Stimulated activated CD8-positive, alpha-beta memory T cell treated with anti-CD3 and anti-CD28 coated beads, Interleukin-4, amount 100 ng/mL, for 4 hours (primary cell): ENCODE data around the gene AFDN.

Experiments used
- DNase-seq, 2 donors: peaks; one replicate each; pipeline ENCODE4 v3.0.0-alpha.2; 2020; ENCODE audit warnings: low read depth in 2 of 2, low spot score in 1 of 2

Gene AFDN

GRCh38 chr6:167860550-167861226 is 34.0 kb downstream of the AFDN start:
- no peak for DNase-seq

DNA sequence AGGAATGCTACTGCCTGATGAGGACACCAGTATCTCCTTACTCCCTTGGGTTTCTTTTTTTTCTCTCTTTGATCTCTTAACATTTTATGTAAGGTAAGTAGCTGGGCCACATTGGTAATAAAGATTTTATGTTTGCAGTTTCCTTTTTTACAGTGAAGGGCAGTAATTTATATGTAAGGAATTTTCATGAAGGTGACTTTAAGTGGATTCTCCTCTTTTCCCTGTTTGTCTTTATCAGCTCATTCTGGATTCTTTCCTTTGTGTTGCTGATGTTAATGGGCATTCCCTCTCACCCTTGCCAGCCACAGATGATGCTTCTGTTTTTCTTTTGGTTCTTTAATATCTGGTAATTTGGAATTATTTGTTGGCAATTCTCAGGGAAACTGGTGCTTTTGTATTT is 34.7 kb downstream of the AFDN start:
- no peak for DNase-seq

GRCh38 chr6:167863897-167864296 is 37.2 kb downstream of the AFDN start:
- DNase-seq = no peak

DNA sequence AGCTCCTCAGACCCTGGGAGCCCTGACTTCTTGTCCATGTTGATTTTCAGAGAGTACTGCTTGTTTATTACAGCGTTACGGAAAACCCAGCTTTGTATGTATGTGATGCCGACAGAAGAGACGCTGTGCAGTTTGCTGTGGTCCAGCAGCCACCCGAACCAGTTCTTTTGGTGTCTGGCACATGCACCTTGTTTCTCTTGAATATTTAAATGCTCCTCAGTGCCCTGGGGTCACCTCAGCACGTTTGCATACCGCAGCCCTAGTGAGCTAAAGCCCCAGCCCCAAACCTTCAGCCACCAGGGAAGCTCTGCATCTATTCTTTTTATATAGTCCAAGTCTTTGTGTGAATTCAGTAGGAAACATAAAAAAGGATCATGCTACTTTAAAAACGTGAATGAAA is 39.9 kb downstream of the AFDN start:
- DNase-seq = no peak

DNA sequence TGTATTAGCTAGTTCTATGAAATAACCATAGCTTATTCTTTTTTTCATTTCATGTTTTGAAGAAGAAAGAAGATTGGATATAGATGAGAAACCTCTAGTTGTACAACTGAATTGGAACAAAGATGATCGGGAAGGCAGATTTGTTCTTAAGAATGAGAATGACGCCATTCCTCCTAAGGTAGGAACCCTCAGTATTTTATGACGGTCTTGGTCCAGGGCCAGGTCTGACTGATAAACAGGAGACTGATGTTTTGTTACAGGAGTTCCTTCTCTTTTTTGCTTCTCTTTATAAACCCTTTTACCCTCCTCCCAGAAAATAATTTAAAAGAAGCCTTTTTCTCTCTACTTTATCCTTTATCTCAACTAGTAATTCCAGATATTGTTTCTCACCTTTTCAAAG is 43.6 kb downstream of the AFDN start:
- DNase-seq = no peak

GRCh38 chr6:167872538-167873210 is 46.0 kb downstream of the AFDN start:
- no peak for DNase-seq

- no peak for DNase-seq
Observed at GRCh38 chr6:167877994-167878779, 51.5 kb downstream of the AFDN start.

DNA sequence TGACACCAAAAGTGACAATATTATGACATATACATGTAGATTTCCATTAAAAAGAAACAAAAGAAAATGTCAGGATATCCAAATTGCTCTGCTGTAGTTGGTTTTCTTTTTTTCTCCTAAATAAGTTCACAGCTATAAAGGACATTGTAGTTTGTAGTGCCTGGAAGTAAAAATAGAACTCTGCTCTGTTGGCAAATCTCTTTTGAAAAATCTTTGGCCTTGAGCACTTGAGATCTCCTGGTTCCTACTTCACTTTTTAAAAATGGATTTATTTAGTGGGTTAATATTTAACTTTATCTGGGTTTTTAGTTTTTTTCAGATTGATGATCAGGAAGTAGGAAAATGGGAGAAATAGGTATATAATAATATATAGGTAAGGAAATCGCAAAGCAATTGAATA is 52.9 kb downstream of the AFDN start:
- no peak for DNase-seq

DNA sequence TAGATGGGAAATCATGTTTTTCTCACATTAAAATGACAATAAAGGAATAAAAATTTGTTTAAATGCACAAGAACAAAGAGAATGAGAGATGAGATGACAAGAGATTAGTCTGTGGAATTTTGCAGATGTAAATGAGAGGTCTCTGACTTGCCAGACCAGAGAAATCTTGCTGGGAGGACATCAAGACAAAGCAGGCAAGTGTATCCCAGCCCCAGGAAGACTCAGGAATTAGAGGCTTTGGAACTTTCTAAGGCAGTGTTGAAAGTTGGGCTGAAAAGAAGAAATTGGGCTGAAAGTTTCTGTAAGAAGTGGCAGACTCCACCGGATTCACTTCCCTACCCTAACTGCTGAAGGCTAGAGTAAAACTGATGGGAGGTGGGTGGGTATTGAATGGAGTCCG is 54.6 kb downstream of the AFDN start:
- no peak for DNase-seq

DNA sequence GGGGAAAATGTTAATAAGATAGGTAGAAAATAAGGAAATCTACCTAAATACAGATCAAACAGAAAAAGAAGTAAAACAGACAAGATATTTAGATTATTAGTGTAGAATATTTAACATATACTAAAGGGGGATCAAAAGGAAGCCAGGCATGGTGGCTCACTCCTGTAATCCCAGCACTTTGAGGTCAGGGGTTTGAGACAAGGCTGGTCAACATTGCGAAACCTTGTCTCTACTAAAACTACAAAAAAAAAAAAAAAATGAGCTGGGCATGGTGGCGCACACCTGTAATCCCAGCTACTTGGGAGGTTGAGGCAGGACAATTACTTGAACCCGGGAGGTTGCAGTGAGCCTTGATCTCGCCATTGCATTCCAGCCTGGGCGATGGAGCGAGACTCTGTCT is 55.5 kb downstream of the AFDN start:
- no peak for DNase-seq

GRCh38 chr6:167888098-167888497 is 61.4 kb downstream of the AFDN start:
- no peak for DNase-seq

- no peak for DNase-seq
Observed at GRCh38 chr6:167892835-167893815, 66.4 kb downstream of the AFDN start.

DNA sequence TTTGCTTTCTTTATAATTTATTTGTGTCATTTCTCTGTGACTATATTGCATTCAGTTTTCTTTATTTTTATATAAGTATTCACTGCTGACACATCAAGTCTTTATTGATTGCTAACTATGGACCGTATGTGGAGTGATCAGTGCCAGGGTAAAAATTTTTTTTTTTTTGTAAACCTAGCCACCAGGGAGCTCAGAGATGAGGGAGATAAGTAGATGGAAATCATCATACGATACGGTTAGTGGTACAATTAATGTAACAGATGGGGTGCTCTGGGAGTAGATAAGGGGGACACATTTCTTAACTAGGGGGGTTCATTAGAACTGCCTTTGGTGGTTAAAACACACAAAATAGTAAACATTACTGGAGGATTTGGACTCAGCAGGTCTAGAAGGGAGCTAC is 68.3 kb downstream of the AFDN start:
- no peak for DNase-seq

DNA sequence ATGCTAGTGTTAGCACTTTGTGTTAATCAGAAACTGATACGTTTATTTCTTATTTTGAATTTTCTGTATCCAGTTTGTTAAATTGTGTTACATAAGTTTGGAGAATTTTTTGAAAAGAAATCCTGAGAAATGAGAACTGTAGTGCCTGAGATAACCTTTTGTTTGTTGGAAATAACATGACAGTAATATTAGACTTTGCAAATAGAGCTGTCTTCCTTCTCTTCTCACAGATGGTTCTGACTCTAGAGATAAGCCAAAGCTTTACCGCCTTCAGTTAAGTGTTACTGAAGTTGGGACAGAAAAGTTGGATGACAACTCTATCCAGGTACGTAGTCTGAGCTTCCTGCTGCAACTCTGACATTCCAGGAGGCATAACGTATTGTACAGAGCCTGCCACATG is 69.9 kb downstream of the AFDN start:
- no peak for DNase-seq

- DNase-seq = no peak
Observed at GRCh38 chr6:167898673-167899311, 72.1 kb downstream of the AFDN start.

DNA sequence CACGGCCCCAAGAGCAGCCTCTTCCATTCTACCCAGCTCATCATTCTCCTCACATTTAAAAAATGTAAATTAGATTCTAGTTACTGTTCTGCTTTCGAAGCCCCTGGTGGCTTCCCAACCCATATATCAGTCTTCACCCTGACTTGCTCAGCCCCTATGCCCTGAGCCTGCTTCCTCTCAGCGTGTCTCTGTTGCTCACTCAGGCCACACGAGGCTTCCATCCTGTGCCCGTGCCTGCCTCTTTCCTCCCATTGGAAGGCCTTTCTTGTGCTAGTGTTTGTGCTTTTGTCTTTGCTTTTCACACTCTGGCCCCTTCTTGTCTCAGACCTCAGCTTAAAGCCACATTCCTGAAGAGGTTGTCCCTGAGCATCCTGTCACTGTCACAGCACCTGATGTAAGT is 78.1 kb downstream of the AFDN start:
- DNase-seq = no peak

DNA sequence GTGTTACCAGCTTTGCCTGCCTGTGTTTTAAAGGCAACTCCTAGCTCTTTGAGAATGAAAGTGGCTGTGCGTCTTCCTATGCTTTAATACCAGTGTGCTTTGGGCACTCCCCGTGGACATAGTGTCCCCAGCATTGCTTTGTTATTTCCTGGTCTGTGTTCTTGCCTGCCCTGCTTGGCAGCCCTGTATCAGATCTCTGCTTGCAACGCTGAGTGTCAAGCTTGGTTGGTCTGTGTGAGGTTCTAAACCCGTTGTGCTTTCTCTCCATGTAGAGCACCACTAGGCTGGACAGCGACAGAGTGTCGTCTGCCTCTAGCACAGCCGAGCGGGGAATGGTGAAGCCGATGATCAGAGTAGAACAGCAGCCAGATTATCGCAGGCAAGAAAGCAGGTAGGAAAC is 80.2 kb downstream of the AFDN start:
- no peak for DNase-seq

DNA sequence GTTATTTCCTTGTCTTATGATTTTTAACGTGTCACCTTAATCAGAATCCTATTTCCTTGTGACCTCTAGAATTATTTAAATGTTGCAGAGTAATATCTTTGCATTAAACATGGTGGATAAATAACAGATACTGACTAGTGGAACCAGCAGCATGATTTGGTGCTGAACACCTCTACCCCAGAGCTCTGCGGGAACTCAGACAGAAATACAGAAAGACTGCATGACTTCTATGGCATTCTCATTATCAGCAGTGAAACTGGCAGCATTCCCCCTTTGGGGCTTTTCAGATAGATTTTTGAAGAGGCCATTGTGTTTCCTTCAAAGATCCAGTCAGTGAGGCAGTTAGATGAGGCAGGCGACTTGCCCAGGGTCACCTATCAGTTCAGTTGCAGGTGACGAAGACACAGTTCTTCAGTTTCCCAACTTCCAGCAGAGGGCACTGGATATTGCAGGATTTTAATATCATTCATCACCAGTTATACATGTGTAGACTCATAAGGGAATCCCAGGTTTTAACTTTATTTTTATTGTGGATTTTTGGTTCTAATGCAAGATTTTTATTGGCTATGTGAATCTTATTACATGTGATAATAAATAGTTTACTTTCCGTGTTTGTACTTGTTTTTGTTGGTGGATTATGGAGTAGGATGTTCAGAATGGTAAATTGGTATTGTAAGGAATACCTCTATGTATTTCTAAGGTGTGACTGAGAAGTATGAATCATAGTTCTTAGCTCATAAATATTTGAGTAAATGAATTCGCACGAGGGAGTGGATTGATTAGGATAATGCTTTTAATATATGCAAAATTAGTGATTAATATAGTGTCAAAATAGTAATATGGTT is 81.3 kb downstream of the AFDN start:
- DNase-seq = no peak

- DNase-seq = no peak
Observed at GRCh38 chr6:167910007-167910406, 83.3 kb downstream of the AFDN start.

DNA sequence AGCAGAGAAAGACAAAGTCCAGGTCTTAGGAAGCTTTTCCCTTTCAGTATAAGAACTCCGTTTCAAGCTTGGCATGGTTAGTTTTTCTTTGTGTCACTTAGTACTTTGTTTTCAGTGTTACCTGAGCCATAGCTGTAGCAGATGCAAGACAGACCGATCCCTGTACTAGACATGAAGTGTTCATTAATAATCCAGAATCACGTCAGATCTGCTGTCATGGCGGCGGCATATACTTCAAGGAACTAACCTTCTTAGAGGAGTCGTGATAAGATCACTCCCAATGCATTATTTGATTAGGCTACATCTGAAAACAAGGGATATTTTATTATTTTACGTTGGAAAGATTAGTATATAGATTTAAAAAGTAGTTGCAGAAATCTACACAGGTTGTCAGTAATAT is 83.9 kb downstream of the AFDN start:
- no peak for DNase-seq
